HEK293 (cell line): Measurements from ENCODE around the gene DCDC1.

Experiments used
- HOXC10 ChIP-seq: sonication (generic); formaldehyde crosslinking; IDR thresholded peaks from 2 replicates; pipeline ENCODE4 v1.8.1; 2023; ENCODE audit warnings: mild to moderate bottlenecking, missing genetic modification reagents
- TCF7L2 ChIP-seq: IDR thresholded peaks from 2 replicates; pipeline ENCODE4 v1.6.1; 2011; ENCODE audit warnings: low read depth, mild to moderate bottlenecking, inconsistent platforms, low read length, moderate library complexity, borderline replicate concordance
- ZFP41 ChIP-seq: fragments of 450-650 bp; formaldehyde crosslinking; IDR thresholded peaks from 2 replicates; pipeline ENCODE4 v1.5.1; 2016; ENCODE audit warnings: missing biosample characterization, missing genetic modification characterization, borderline replicate concordance
- ZNF146 ChIP-seq: fragments of 450-650 bp; formaldehyde crosslinking; IDR thresholded peaks from 2 replicates; pipeline ENCODE4 v1.5.1; 2016; ENCODE audit warnings: missing biosample characterization, missing genetic modification characterization
- ZNF175 ChIP-seq: fragments of 450-650 bp; formaldehyde crosslinking; IDR thresholded peaks from 2 replicates; pipeline ENCODE4 v1.5.1; 2016; ENCODE audit warnings: missing biosample characterization, missing genetic modification characterization
- ZNF558 ChIP-seq: fragments of 450-650 bp; formaldehyde crosslinking; IDR thresholded peaks from 2 replicates; pipeline ENCODE4 v1.5.1; 2016; ENCODE audit warnings: missing biosample characterization, missing genetic modification characterization
- ZNF776 ChIP-seq: fragments of 450-650 bp; formaldehyde crosslinking; IDR thresholded peaks from 2 replicates; pipeline ENCODE4 v1.5.0; 2017; ENCODE audit warnings: missing biosample characterization, missing genetic modification characterization, borderline replicate concordance
- ZNF792 ChIP-seq: fragments of 450-650 bp; formaldehyde crosslinking; IDR thresholded peaks from 2 replicates; pipeline ENCODE4 v1.5.1; 2016; ENCODE audit warnings: missing biosample characterization, missing genetic modification characterization
- TF ChIP-seq, protein P1 (sequence below): fragments of 450-650 bp; formaldehyde crosslinking; IDR thresholded peaks from 2 replicates; pipeline ENCODE4 v1.5.1; 2016; ENCODE audit warnings: missing biosample characterization, missing genetic modification characterization
- TF ChIP-seq, protein P2 (sequence below): fragments of 450-650 bp; formaldehyde crosslinking; IDR thresholded peaks from 2 replicates; pipeline ENCODE4 v1.5.1; 2016; ENCODE audit warnings: missing biosample characterization, missing genetic modification characterization
- TF ChIP-seq, protein P3 (sequence below): fragments of 450-650 bp; formaldehyde crosslinking; IDR thresholded peaks from 2 replicates; pipeline ENCODE4 v1.5.1; 2016; ENCODE audit warnings: missing biosample characterization, missing genetic modification characterization

DNA sequence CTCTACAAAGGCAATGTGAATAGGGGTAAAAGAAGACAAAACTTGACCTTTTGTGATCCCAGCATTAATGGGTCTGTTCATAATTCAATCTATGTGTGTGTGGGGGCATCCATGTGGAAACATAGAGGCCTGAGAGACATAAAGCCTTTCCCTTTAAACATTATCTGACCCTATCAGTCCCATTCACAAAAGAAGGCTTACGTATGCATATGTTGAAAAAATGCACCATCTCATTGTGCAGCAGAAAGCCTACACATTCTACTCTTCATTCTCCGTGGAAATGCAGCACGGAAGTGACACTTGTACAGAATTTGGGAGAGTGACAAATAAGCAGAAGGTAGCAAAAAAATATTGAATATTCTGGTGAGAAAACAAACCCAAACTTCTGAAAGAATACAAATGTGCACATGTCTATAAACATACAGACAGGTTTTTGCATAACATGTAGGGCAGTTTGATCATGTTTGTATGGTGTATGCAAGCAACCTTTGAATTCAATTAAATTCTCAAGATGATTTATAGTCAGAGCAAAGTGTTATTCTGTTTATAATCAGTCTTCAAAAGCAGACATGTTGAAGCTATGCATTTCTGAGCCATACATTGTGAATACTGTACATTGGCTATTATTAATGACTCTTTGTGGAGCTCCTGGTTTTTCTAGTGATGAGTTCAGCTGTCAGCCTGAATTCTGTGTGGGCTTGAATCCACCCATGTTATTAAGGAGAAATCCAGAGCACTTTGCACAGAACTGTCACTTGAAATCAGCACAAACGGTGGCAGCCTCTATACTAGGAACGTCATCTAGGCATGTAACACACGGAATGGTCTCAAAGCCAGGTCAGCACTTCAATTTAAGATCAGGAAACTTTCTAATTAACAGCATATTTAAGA, 236.8 kb downstream of the DCDC1 start:
- no peak for TF ChIP-seq TCF7L2
- TF ChIP-seq ZFP41 (tag by site-specific recombination): no peak
- TF ChIP-seq, protein P1, sequence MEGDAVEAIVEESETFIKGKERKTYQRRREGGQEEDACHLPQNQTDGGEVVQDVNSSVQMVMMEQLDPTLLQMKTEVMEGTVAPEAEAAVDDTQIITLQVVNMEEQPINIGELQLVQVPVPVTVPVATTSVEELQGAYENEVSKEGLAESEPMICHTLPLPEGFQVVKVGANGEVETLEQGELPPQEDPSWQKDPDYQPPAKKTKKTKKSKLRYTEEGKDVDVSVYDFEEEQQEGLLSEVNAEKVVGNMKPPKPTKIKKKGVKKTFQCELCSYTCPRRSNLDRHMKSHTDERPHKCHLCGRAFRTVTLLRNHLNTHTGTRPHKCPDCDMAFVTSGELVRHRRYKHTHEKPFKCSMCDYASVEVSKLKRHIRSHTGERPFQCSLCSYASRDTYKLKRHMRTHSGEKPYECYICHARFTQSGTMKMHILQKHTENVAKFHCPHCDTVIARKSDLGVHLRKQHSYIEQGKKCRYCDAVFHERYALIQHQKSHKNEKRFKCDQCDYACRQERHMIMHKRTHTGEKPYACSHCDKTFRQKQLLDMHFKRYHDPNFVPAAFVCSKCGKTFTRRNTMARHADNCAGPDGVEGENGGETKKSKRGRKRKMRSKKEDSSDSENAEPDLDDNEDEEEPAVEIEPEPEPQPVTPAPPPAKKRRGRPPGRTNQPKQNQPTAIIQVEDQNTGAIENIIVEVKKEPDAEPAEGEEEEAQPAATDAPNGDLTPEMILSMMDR: no peak
- TF ChIP-seq ZNF558 (tag by site-specific recombination): no peak
- TF ChIP-seq, protein P2, sequence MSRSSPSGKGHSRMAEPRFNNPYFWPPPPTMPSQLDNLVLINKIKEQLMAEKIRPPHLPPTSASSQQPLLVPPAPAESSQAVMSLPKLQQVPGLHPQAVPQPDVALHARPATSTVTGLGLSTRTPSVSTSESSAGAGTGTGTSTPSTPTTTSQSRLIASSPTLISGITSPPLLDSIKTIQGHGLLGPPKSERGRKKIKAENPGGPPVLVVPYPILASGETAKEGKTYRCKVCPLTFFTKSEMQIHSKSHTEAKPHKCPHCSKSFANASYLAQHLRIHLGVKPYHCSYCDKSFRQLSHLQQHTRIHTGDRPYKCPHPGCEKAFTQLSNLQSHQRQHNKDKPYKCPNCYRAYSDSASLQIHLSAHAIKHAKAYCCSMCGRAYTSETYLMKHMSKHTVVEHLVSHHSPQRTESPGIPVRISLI: no peak
- TF ChIP-seq ZNF175 (tag by site-specific recombination): no peak
- no peak for TF ChIP-seq HOXC10 (CRISPR knock-in tag)
- TF ChIP-seq, protein P3, sequence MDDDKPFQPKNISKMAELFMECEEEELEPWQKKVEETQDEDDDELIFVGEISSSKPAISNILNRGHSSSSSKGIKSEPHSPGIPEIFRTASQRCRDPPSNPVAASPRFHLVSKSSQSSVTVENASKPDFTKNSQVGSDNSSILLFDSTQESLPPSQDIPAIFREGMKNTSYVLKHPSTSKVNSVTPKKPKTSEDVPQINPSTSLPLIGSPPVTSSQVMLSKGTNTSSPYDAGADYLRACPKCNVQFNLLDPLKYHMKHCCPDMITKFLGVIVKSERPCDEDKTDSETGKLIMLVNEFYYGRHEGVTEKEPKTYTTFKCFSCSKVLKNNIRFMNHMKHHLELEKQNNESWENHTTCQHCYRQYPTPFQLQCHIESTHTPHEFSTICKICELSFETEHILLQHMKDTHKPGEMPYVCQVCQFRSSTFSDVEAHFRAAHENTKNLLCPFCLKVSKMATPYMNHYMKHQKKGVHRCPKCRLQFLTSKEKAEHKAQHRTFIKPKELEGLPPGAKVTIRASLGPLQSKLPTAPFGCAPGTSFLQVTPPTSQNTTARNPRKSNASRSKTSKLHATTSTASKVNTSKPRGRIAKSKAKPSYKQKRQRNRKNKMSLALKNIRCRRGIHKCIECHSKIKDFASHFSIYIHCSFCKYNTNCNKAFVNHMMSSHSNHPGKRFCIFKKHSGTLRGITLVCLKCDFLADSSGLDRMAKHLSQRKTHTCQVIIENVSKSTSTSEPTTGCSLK (tag by site-specific recombination): no peak
- no peak for TF ChIP-seq ZNF776 (tag by site-specific recombination)
- no peak for TF ChIP-seq ZNF792 (tag by site-specific recombination)
- TF ChIP-seq ZNF146 (tag by site-specific recombination): no peak
